Activated CD8-positive, alpha-beta T cell treated with anti-CD3 and anti-CD28 coated beads for 36 hours (primary cell): ENCODE data around the gene SKAP1. TPM values are rescaled to one million over a fixed set of nuclear protein-coding genes. Genes with fewer than 3 reads are reported as not detected.

ENCODE experiments used
- ATAC-seq: fragments of 200-7000 bp; cut with Tn5 transposase; one replicate; pipeline ENCODE4 v1.10.0; 2021; ENCODE audit warnings: mild to moderate bottlenecking, moderate library complexity
- CTCF ChIA-PET: fragments of 350-600 bp; sonication (Branson Sonifier 250); formaldehyde crosslinking; loops from one replicate; lab custom pipeline; 2021; ENCODE audit warnings: antibody characterized with exemption; lab: Charles Lee
- POLR2A ChIA-PET: fragments of 350-600 bp; sonication (Branson Sonifier 250); formaldehyde crosslinking; loops from one replicate; lab custom pipeline; 2021; ENCODE audit warnings: antibody characterized with exemption; lab: Charles Lee
- DNase-seq: peaks from one replicate; pipeline ENCODE4 v3.0.0-alpha.2; 2020
- H3K27ac Mint-ChIP-seq: one replicate; pipeline ENCODE4 v1.8.0; 2021; ENCODE audit warnings: mild to moderate bottlenecking, mixed read lengths
- H3K27me3 Mint-ChIP-seq: one replicate; pipeline ENCODE4 v1.8.0; 2021; ENCODE audit warnings: mixed read lengths
- H3K36me3 Mint-ChIP-seq: one replicate; pipeline ENCODE4 v1.8.0; 2021; ENCODE audit warnings: low read depth, mixed read lengths
- H3K4me1 Mint-ChIP-seq: one replicate; pipeline ENCODE4 v1.8.0; 2021; ENCODE audit warnings: low read depth, mixed read lengths
- H3K4me3 Mint-ChIP-seq: one replicate; pipeline ENCODE4 v1.8.0; 2021; ENCODE audit warnings: mild to moderate bottlenecking, moderate library complexity, mixed read lengths
- H3K9me3 Mint-ChIP-seq: one replicate; pipeline ENCODE4 v1.8.0; 2021; ENCODE audit warnings: mixed read lengths
- intact Hi-C: fragments of 100-400 bp; cut with micrococcal nuclease; formaldehyde crosslinking; loops from one replicate; pipeline ENCODE4 v1.10.0; 2022
- total RNA-seq, 2 experiments: library from RNA; stranded (reverse); gene quantifications; one replicate each; pipeline ENCODE4 v1.2.3, GENCODE V29; 2021
- TF ChIP-seq, protein P1 (sequence below): fragments of 200-600 bp; IDR thresholded peaks from one replicate; pipeline ENCODE4 v1.8.0; 2022; ENCODE audit warnings: antibody characterized with exemption, mild to moderate bottlenecking

The SKAP1 gene
- total RNA-seq, 2 experiments from 2014 or later, result 73.9 to 81.3 TPM

DNA sequence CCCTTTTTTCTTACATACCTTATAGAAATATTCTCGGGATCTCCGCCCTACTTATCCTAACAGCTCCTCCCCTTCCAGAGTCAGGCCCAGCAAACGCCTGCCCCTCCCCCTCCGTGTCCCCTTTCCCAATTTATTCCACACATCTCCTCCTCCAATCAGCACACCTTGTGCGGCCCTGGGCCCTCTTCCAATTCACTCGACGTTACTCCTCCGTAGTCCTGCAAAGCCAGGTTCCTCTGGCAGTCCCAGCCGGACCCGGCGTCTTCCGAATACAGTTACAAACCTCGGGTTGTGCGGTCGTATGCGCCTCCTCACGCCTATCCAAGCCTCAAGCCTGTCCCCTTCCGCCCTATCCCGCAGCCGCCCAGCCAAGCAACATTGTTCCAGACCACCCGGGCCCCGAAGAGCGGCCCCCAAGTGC lies 329.4 kb downstream of the SKAP1 start:
- TF ChIP-seq, protein P1, sequence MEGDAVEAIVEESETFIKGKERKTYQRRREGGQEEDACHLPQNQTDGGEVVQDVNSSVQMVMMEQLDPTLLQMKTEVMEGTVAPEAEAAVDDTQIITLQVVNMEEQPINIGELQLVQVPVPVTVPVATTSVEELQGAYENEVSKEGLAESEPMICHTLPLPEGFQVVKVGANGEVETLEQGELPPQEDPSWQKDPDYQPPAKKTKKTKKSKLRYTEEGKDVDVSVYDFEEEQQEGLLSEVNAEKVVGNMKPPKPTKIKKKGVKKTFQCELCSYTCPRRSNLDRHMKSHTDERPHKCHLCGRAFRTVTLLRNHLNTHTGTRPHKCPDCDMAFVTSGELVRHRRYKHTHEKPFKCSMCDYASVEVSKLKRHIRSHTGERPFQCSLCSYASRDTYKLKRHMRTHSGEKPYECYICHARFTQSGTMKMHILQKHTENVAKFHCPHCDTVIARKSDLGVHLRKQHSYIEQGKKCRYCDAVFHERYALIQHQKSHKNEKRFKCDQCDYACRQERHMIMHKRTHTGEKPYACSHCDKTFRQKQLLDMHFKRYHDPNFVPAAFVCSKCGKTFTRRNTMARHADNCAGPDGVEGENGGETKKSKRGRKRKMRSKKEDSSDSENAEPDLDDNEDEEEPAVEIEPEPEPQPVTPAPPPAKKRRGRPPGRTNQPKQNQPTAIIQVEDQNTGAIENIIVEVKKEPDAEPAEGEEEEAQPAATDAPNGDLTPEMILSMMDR, result no peak
- ATAC-seq (no peak), DNase-seq (no peak)
- Mint-ChIP-seq H3K4me1 (peaks cover 40% of the 10 kb centered on the region), H3K4me3 (peak overlapping the region; percentile 98), H3K9me3 (peaks cover 6% of the 10 kb centered on the region), H3K36me3 (peaks cover 5% of the 10 kb centered on the region), H3K27me3 (no peaks in the 10 kb centered on the region), H3K27ac (peak overlapping the region; percentile 91)
- intact Hi-C loops, result no loop called here
- POLR2A ChIA-PET, result interaction anchor here (1.0 to 1.3 kb wide), 3 partner anchors 20 to 28 kb away, joined by 3 read pairs; no protein-coding TSS in a partner anchor
- CTCF ChIA-PET, result interaction anchor here (1.1 to 5.2 kb wide), 4 partner anchors 21 to 74 kb away, joined by 4 to 31 read pairs (median 4); no protein-coding TSS in a partner anchor

DNA sequence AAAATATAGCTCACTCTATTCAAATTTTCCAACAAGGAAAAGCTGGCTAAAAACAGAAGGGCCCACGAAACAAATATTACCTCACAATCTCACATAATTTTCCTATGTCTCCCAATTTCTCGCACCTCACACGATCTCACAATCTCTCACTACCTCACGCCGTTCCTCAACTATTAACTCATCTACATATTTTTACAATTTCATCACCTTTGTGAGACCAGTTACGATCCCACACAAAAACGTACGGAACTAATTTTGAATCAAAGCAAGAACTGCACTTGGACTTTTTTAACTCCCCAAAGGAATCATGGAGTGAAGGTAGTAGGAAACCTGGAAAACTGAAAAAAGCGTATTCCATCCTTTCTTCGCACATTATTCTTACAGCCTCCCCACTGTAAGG lies 329.9 kb downstream of the SKAP1 start:
- DNase-seq (no peak), ATAC-seq (no peak)
- peaks cover 6% of the 10 kb centered on the region for H3K9me3 Mint-ChIP-seq
- intact Hi-C loops, result no loop called here
- H3K36me3 Mint-ChIP-seq, result peaks cover 7% of the 10 kb centered on the region
- POLR2A ChIA-PET, result interaction anchor here (1.0 to 1.3 kb wide), 2 partner anchors 20 to 27 kb away, joined by 3 read pairs; no protein-coding TSS in a partner anchor
- no peak overlapping the region for H3K27ac Mint-ChIP-seq
- H3K4me3 Mint-ChIP-seq, result peak overlapping the region; percentile 98
- peaks cover 42% of the 10 kb centered on the region for H3K4me1 Mint-ChIP-seq
- TF ChIP-seq, protein P1, result no peak
- CTCF ChIA-PET, result interaction anchor here (1.3 to 5.2 kb wide), 3 partner anchors 10 to 74 kb away, joined by 4 to 31 read pairs (median 5); no protein-coding TSS in a partner anchor
- no peaks in the 10 kb centered on the region for H3K27me3 Mint-ChIP-seq

GRCh38 chr17:48095611-48096010 lies 334.4 kb downstream of the SKAP1 start:
- no peak overlapping the region for H3K27ac Mint-ChIP-seq

DNA sequence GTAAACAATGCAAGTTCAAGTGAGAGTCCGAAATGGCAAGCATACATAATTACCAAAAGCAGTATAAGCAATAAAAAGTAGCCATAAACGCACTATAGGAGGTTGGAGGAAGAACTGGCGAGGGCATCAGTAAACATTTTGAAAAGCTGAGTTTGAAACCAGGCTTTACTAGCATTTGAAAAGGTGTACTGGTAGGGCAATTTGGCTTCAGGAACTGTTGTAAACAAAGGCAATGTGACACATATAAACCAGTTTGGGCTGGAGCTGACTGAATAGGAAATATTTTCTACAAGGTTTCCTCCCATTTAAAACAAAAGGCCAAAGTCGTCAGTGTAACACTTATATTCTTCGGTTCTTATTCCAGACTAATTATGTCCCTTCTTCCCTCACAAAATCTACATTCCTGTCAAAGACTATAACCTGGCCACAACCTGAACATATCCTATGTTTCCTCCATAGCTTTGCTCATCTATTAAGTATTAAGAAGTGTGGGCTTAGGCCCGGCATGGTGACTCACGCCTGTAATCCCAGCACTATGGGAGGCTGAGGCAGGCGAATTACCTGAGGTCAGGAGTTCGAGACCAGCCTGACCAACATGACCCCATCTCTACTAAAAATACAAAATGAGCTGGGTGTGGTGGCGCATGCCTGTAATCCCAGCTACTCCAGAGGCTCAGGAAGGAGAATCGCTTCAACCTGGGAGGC lies 336.5 kb downstream of the SKAP1 start:
- H3K4me1 Mint-ChIP-seq, result peaks cover 13% of the 10 kb centered on the region
- ATAC-seq, result no peak
- intact Hi-C loops, result no loop called here
- POLR2A ChIA-PET, result interaction anchor here (1.2 to 1.6 kb wide), 2 partner anchors 16 to 28 kb away, joined by 3 read pairs; no protein-coding TSS in a partner anchor
- no peaks in the 10 kb centered on the region for H3K9me3 Mint-ChIP-seq
- peaks cover 12% of the 10 kb centered on the region for H3K36me3 Mint-ChIP-seq
- no peak overlapping the region for H3K4me3 Mint-ChIP-seq
- TF ChIP-seq, protein P1, result no peak
- CTCF ChIA-PET, result interaction anchor here (1.3 to 1.6 kb wide), 2 partner anchors 13 to 19 kb away, joined by 5 to 6 read pairs; no protein-coding TSS in a partner anchor
- no peak for DNase-seq
- no peaks in the 10 kb centered on the region for H3K27me3 Mint-ChIP-seq
- H3K27ac Mint-ChIP-seq, result no peak overlapping the region

More at GRCh38 chr17:48095611-48096010, 334.4 kb downstream of the SKAP1 start:
- H3K36me3 Mint-ChIP-seq, result peaks cover 13% of the 10 kb centered on the region
- intact Hi-C loops, result no loop called here
- ATAC-seq, result no peak
- ChIA-PET POLR2A (interaction anchor here (1.0 kb wide), 1 partner anchor 40 kb away, joined by 3 read pairs; no protein-coding TSS in a partner anchor), CTCF (interaction anchor here (0.8 to 5.2 kb wide), 5 partner anchors 9 to 69 kb away, joined by 3 to 31 read pairs (median 5); partner anchors contain the start of gene SNX11)
- no peaks in the 10 kb centered on the region for H3K9me3 Mint-ChIP-seq
- no peak for DNase-seq
- H3K4me3 Mint-ChIP-seq, result no peak overlapping the region
- TF ChIP-seq, protein P1, result no peak
- no peaks in the 10 kb centered on the region for H3K27me3 Mint-ChIP-seq
- H3K4me1 Mint-ChIP-seq, result peaks cover 21% of the 10 kb centered on the region
